RWPE1 (cell line): ENCODE results near the gene CD163L1.

ENCODE experiments used
- CTCF ChIA-PET: fragments of 350-600 bp; sonication (Branson Sonifier 250); formaldehyde crosslinking; extraction: SDS; loops from one replicate; lab custom pipeline; 2021; lab: Yijun Ruan, JAX
- POLR2A ChIA-PET: fragments of 400-600 bp; formaldehyde crosslinking; extraction: SDS; loops from one replicate; lab custom pipeline; 2020; ENCODE audit warnings: antibody characterized with exemption; ENCODE audit not compliant: low non-redundant PET; lab: Yijun Ruan, JAX
- DNase-seq: peaks from one replicate; pipeline ENCODE4 v3.0.0; 2012; ENCODE audit warnings: low spot score
- H3K27ac ChIP-seq: fragments of 450-650 bp; 2 replicates; pipeline ENCODE4 v1.5.1; 2017
- TF ChIP-seq, protein P1 (sequence below): fragments of 450-650 bp; conservative IDR thresholded peaks from 2 replicates; pipeline ENCODE4 v1.5.1; 2017; ENCODE audit warnings: low read depth, mild to moderate bottlenecking

Gene CD163L1

GRCh38 chr12:7431993-7432685 lies 11.8 kb downstream of the CD163L1 start:
- no peak for DNase-seq
- POLR2A ChIA-PET, result no interaction called here
- CTCF ChIA-PET, result interaction anchor here (0.5 to 0.9 kb wide), 2 partner anchors 186 to 260 kb away, joined by 3 to 4 read pairs; no protein-coding TSS in a partner anchor
- H3K27ac ChIP-seq, result no peak overlapping the region
- TF ChIP-seq, protein P1, sequence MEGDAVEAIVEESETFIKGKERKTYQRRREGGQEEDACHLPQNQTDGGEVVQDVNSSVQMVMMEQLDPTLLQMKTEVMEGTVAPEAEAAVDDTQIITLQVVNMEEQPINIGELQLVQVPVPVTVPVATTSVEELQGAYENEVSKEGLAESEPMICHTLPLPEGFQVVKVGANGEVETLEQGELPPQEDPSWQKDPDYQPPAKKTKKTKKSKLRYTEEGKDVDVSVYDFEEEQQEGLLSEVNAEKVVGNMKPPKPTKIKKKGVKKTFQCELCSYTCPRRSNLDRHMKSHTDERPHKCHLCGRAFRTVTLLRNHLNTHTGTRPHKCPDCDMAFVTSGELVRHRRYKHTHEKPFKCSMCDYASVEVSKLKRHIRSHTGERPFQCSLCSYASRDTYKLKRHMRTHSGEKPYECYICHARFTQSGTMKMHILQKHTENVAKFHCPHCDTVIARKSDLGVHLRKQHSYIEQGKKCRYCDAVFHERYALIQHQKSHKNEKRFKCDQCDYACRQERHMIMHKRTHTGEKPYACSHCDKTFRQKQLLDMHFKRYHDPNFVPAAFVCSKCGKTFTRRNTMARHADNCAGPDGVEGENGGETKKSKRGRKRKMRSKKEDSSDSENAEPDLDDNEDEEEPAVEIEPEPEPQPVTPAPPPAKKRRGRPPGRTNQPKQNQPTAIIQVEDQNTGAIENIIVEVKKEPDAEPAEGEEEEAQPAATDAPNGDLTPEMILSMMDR, result no peak

DNA sequence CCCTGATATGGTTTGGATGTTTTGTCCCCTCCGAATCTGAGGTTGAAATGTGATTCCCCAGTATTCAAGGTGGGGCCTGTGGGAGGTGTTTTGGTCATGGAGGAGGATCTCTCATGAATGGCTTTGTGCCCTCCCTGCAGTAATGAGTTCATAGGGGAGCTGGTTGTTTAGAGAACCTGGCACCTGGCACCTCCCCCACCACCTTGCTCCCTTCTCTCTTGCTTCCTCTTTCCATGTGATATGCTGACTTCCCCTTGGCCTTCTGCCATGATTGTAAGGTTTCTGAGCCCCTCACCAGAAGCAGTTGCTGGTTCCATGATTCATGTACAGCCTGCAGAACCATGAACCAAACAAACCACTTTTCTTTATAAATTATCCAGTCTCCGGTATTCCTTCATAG lies 32.6 kb downstream of the CD163L1 start:
- TF ChIP-seq, protein P1, result no peak
- ChIA-PET CTCF (no interaction called here), POLR2A (no interaction called here)
- no peak for DNase-seq
- no peak overlapping the region for H3K27ac ChIP-seq

DNA sequence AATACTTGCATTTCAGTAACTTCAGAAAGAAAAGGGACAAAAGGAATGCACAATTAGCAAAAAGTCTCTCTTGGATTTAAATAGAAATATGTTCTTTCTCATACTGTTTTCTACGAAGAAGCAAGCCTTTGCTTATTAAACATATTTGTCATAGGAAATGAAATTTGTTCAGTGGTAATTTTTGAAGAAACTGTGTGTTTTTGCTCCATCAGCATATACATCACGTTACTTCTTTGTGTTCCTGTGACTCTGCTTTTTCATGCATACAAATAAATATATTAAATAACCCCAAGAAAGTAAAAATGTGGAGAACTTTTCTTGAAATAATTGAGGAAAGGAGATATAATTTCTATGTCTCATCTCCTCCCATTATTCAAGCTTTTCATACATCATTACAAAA lies 39.7 kb downstream of the CD163L1 start:
- ChIA-PET POLR2A (no interaction called here), CTCF (no interaction called here)
- no peak for DNase-seq
- H3K27ac ChIP-seq, result no peak overlapping the region
- TF ChIP-seq, protein P1, result no peak

GRCh38 chr12:7403466-7403865 lies 40.5 kb downstream of the CD163L1 start:
- H3K27ac ChIP-seq, result no peak overlapping the region
- POLR2A ChIA-PET, result no interaction called here
- CTCF ChIA-PET, result interaction anchor here (0.9 kb wide), 1 partner anchor 24 kb away, joined by 3 read pairs; no protein-coding TSS in a partner anchor
- no peak for DNase-seq
- TF ChIP-seq, protein P1, result no peak

DNA sequence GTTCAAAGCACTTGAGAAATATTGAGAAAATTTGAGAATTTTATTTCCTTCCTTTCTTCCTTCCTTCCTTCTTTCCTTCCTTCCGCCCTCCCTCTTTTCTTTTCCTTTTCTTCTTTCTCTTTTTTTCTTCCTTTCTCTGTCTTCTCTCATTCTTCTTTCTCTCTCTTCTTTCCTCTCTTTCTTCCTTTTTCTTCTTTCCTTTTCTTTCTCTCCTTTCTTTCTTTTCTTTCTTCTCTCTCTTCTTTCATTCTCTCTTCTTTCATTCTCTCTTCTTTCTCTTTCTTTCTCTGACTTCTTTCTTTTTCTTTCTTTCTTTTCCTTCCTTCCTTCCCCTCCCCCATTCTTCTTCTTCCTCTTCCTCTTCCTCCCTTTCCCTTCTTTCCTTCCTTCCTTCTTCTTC lies 44.9 kb downstream of the CD163L1 start:
- CTCF ChIA-PET, result no interaction called here

GRCh38 chr12:7396418-7396817 lies 47.5 kb downstream of the CD163L1 start:
- no peak overlapping the region for H3K27ac ChIP-seq
- TF ChIP-seq, protein P1, result no peak
- CTCF ChIA-PET, result no interaction called here
- POLR2A ChIA-PET, result no interaction called here
- DNase-seq, result no peak

More for the DNA sequence above, 44.9 kb downstream of the CD163L1 start:
- no peak for DNase-seq
- TF ChIP-seq, protein P1, result no peak
- H3K27ac ChIP-seq, result no peak overlapping the region
- POLR2A ChIA-PET, result no interaction called here
